Suprapubic skin (tissue), 4 donors: ENCODE results near the gene UNKL.

Experiments used
- CTCF ChIP-seq, 2 donors: fragments of 200-600 bp in 1 of 2; fragments of 450-650 bp in 1 of 2; sonication (generic) in 1 of 2; IDR thresholded peaks; one replicate each; pipeline ENCODE4 v1.5.1; 2016 to 2019; ENCODE audit warnings: antibody characterized with exemption in 2 of 2, mild to moderate bottlenecking in 1 of 2, moderate library complexity in 1 of 2
- POLR2A ChIP-seq, 2 donors: fragments of 450-650 bp; IDR thresholded peaks; one replicate each; pipeline ENCODE4 v1.6.1; 2017; ENCODE audit warnings: antibody characterized with exemption in 2 of 2, mild to moderate bottlenecking in 2 of 2, moderate library complexity in 2 of 2
- POLR2AphosphoS5 ChIP-seq, 3 donors: sonication (generic); formaldehyde crosslinking; IDR thresholded peaks; one replicate each; pipeline ENCODE4 v1.6.1; 2017; ENCODE audit warnings: antibody characterized with exemption in 3 of 3

GRCh38 chr16:1450841-1451240 is 36.3 kb upstream of the UNKL start:
- no peak for TF ChIP-seq POLR2A (IDR thresholded peaks at IDR 0.05)
- TF ChIP-seq CTCF (IDR thresholded peaks at IDR 0.05): no peak
- no peak for TF ChIP-seq POLR2AphosphoS5 (IDR thresholded peaks at IDR 0.05)
